SKM-1 treated with dmso at 0.1 percent for 144 hours (cell line): ENCODE data around the gene SYNE3.

Source experiments
- DNase-seq: peaks from one replicate; lab custom pipeline; 2025; ENCODE audit not compliant: unreplicated experiment; lab: John Stamatoyannopoulos, UW

SYNE3 gene

DNA sequence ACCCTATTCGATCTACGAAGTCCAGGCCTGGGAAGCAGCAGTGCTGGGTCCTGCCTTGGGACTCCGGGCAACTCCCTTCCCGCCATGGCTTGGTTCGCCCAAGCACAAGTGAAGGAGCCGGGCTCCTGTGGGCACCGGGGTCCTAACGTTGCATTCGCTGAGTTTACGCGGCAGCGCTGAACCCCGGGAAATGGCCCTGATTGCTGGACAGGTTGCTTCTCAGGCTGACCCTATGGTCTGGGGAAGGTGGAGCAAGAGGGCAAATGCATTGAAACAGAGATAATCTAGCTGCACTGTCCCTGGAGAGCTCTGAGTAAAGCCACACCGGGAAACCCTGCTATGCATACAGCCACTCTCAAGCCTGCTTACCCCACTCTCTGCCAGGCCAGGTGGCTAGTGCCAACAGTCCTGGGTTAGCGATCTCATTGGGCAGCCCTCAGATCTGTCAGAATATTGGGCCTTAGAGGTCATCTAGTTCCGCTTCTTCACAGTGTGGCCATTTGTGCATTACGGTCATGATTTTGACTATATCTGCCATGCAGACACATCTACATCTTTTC is 11.3 kb downstream of the SYNE3 start:
- DNase-seq = no peak

GRCh38 chr14:95504135-95505029 is 12.1 kb downstream of the SYNE3 start:
- no peak for DNase-seq

DNA sequence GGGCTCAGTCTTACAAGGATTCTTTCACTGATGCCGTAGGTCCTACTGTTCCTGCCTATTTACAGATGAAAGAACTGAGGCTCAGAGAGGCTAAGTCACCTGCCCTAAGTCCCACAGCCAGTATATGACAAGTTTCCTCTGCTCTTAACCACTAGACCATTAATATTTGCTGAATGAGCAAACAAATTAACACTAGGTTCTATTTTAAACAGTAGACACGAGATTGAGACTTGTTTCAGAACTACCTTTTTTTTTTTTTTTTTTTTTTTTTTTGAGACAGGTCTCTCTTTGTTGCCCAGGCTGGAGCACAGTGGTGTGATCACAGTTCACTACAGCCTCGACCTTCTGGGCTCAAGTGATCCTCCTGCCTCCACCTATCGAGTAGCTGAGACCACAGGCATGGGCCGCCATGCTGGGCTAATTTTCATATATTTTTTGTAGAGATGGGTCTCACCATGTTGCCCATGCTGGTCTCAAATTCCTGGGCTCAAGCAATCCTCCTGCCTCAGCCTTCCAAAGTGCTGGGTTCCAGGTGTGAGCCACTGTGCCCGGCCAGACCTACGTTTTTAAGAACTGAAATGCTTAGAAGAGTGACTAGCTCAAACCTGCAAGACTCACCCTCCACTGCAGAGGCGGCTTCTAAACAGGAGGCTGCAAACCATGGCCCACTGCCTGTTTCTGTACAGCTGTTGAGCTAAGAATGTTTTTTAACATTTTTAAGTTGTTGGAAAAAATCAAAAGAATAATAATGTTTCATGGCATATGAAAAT is 12.9 kb downstream of the SYNE3 start:
- no peak for DNase-seq

GRCh38 chr14:95502381-95502950 is 14.0 kb downstream of the SYNE3 start:
- no peak for DNase-seq

DNA sequence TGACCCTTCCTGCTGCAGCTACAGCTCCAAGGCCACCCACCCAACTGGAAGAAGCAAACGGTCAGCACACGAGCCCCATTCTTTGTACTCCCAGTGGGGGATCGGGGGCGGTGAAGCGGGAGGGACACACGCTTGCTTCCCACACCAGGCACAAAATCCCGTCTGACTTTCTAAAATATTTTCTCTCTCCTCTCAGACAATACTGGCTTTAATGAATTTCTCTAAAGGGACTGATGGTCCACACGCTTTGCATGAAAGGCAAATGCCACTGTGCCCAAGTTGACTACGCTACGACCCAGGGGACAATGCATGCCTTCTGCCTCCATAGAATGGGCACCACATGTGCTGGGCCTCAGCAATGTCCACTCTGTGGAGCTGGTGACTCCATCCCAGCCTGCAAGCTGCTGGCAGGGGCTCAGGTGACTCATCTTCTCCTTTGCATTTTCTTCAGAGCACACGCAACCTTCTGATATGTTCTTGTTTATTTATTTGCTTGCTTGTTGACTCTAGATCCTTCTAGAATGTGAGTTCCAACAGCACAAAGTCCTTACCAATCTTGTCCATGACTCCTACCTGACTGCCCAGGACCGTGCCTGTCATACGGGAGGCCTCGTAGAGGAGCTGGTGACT is 15.6 kb downstream of the SYNE3 start:
- DNase-seq = no peak

DNA sequence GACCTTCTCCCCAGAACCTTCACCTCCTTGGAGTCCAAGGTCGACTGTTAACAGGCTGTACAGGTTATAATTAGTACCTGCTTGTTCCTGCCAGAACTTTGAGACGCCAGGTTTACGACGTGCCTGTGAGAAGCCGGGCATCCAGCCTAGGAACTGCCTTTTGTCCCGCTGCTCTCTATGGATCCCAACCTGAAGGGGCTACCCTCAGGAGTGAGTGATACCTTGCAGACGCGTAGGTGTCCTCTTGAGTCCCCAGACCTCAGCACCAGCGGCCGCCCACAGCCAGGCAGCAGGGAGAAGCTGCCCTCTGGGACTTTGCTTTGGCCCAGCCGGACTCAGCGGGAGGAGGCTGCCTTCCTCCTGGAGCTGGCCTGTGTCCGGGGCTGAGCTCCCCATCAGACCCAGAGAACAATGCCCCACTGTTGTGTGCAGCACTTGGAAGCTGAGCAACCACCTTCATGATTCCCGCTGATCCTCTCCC is 16.2 kb downstream of the SYNE3 start:
- DNase-seq = no peak

DNA sequence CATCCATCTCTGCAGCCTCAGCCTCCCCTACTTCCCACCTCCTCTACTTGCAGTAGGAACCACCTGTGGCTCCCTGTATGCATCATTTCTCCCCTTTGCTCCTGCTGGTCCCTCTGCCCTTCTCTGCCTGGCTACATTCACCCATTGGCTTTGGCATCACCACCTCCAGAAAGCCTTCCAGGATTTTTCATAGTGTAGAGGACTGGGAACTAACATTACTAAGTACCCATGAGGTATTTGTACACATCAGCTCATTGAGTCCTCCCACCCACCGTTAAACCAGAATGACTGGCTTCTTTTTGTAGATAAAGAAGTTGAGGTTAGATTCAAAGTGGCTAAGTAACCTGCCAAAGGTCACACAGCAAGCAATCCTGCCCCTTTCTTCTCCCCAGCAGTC is 17.1 kb downstream of the SYNE3 start:
- no peak for DNase-seq

DNA sequence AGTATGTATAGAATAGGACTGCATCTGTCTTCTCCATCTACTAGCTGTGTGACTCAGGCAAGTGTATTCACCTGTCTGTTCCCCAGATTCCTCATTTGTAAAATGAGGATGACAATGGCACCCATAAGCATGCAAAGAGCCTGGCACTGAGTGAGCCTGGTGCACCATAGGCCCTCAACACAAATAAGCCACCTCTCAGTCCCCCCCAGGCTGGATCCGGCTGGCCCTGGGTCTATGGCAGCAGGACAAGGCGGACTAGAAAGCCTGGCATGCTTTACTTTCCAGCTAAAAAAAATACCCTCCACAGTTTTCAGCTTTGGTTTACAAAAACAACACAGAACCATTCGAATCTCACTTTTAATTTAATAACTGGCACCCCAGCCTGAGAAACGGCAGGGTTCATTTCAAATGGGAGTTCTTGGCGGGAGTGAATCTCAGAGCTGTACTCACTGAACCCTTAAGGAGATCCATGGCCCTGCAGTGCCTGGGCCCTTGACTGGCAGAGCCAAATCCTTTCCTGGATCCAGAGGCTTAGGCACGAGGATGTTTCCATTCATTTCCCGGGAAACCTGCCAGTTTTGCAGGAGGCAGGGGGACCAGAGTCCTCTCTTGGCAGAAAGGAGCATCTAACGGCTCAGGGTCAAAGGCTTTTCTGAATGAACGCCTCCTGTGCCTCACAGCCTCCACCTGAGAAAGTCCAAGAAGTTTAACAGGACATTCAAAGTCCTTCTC is 17.7 kb downstream of the SYNE3 start:
- DNase-seq = no peak

- no peak for DNase-seq
Observed at GRCh38 chr14:95497561-95498011, 18.9 kb downstream of the SYNE3 start.

GRCh38 chr14:95496690-95497259 is 19.7 kb downstream of the SYNE3 start:
- DNase-seq = no peak

GRCh38 chr14:95496111-95496681 is 20.3 kb downstream of the SYNE3 start:
- no peak for DNase-seq

DNA sequence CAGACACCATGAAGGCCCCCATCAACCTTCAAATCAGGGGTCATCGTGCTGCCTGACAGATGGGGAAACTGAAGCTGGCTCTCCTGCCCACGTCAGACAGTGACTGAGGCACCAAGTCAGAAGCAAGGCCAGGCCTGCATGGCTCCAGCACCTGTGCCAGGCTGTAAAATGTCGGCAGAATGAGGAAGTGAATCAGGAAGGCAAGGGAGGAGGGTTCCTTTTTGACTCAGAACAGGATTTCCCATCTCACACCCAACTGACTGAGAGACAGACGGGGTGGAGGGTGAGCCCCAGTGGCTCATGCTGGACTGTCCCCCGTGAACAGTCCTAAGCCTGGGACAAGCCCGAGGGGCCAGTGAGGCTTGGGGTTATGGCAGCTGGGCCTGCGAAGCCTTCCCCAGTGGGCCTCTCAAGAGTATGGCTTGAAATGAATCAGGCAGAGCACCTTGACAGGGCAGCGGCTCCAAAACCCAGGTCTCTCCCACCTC is 20.9 kb downstream of the SYNE3 start:
- DNase-seq = peak; percentile 62

DNA sequence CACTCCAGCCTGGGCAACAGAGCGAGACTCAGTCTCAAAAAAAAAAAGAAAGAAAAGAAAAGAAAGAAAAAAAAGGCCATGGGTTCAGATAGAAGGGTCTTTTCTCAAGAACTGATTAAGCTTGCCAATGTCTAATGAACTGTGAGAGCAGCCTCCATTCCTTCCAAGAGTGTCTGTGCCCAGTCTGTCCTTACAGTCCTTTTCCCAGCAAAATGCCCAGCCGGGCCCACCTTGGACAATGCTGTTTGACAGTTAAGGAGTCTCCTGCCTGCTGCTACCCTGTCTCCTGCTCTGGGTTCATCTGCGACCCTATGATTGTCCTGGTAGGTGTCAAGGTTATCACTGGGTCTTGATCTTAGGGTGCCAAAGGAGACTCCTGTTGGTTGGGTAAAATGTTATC is 21.4 kb downstream of the SYNE3 start:
- DNase-seq = no peak

- no peak for DNase-seq
Observed at GRCh38 chr14:95494456-95494855, 22.0 kb downstream of the SYNE3 start.

GRCh38 chr14:95493976-95494375 is 22.5 kb downstream of the SYNE3 start:
- DNase-seq = no peak

- no peak for DNase-seq
Observed at GRCh38 chr14:95493503-95493902, 22.9 kb downstream of the SYNE3 start.

- no peak for DNase-seq
Observed at GRCh38 chr14:95491936-95492608, 24.4 kb downstream of the SYNE3 start.

- no peak for DNase-seq
Observed at GRCh38 chr14:95490727-95491451, 25.6 kb downstream of the SYNE3 start.
